Tibial nerve (tissue), 3 donors: ENCODE data around the gene PTPRD.

Source experiments
- POLR2A ChIP-seq, 2 donors: fragments of 450-650 bp; IDR thresholded peaks; one replicate each; pipeline ENCODE4 v1.6.1; 2017; ENCODE audit warnings: antibody characterized with exemption in 2 of 2, mild to moderate bottlenecking in 2 of 2, moderate library complexity in 2 of 2
- TF ChIP-seq, protein P1 (sequence below), 5 experiments: fragments of 200-600 bp in 3 of 5; fragments of 450-650 bp in 2 of 5; sonication (generic) in 3 of 5; IDR thresholded peaks; one replicate each; pipeline ENCODE4 v1.5.1; 2016 to 2019; ENCODE audit warnings: antibody characterized with exemption in 5 of 5, mild to moderate bottlenecking in 3 of 5, moderate library complexity in 2 of 5

DNA sequence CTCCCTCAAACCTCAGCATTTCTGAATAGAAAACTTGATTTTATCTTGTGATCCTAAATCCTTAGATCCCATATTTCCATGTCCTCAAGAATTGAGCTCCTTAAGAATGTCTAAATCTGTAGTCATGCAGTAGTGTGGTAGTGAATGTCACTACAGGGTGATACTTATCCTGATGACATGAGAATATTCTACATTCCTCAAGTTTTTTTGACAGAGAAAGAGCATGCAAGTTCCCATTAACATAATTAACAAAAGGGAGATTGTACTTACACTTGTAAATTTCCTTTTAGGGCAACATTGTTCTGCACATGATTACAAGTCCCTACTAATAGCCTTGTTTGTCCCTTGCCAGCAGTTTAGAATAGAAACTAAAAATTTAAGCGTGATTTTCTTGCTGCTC lies 352.3 kb downstream of the PTPRD start:
- TF ChIP-seq, protein P1, sequence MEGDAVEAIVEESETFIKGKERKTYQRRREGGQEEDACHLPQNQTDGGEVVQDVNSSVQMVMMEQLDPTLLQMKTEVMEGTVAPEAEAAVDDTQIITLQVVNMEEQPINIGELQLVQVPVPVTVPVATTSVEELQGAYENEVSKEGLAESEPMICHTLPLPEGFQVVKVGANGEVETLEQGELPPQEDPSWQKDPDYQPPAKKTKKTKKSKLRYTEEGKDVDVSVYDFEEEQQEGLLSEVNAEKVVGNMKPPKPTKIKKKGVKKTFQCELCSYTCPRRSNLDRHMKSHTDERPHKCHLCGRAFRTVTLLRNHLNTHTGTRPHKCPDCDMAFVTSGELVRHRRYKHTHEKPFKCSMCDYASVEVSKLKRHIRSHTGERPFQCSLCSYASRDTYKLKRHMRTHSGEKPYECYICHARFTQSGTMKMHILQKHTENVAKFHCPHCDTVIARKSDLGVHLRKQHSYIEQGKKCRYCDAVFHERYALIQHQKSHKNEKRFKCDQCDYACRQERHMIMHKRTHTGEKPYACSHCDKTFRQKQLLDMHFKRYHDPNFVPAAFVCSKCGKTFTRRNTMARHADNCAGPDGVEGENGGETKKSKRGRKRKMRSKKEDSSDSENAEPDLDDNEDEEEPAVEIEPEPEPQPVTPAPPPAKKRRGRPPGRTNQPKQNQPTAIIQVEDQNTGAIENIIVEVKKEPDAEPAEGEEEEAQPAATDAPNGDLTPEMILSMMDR (IDR thresholded peaks at IDR 0.05): no peak
- TF ChIP-seq POLR2A (IDR thresholded peaks at IDR 0.05): no peak
